Liver (tissue), 2 donors: ENCODE data around the gene COG7.

Experiments used
- RAD21 ChIP-seq, 2 donors: IDR thresholded peaks; 2 replicates each; pipeline ENCODE4 v1.6.1; 2016; ENCODE audit warnings: antibody characterized with exemption in 2 of 2, mild to moderate bottlenecking in 2 of 2
- REST ChIP-seq: IDR thresholded peaks from 2 replicates; pipeline ENCODE4 v1.6.1; 2016; ENCODE audit warnings: antibody characterized with exemption, mild to moderate bottlenecking
- donor health status: healthy.

- TF ChIP-seq RAD21 (IDR thresholded peaks at IDR 0.05): no peak
- no peak for TF ChIP-seq REST
These were observed 45.9 kb upstream of the COG7 start for GRCh38 chr16:23498863-23499262.
